Measurements from ENCODE around the gene UBB.

DNA sequence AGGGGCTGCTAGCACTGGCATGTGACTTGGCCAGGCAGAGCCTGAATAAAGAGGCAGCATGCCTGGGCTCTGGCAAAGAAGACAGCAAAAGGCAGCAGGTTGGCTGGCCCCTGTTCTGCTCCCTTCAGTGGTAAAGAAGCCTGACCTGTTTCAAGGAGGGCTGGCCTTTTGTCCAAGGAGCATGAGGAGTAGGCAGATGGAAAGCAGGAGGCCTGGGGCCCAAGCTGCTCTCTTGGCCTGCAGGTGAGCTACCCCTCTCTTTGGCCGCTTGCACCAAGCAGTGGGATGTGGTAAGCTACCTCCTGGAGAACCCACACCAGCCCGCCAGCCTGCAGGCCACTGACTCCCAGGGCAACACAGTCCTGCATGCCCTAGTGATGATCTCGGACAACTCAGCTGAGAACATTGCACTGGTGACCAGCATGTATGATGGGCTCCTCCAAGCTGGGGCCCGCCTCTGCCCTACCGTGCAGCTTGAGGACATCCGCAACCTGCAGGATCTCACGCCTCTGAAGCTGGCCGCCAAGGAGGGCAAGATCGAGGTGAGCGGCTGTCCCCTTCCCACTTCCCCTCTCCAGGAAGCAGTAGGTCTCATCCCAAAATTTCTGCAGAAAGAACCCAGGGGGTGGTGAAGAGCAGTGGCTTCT, 42.5 kb downstream of the UBB start:
- TF ChIP-seq, protein P1, sequence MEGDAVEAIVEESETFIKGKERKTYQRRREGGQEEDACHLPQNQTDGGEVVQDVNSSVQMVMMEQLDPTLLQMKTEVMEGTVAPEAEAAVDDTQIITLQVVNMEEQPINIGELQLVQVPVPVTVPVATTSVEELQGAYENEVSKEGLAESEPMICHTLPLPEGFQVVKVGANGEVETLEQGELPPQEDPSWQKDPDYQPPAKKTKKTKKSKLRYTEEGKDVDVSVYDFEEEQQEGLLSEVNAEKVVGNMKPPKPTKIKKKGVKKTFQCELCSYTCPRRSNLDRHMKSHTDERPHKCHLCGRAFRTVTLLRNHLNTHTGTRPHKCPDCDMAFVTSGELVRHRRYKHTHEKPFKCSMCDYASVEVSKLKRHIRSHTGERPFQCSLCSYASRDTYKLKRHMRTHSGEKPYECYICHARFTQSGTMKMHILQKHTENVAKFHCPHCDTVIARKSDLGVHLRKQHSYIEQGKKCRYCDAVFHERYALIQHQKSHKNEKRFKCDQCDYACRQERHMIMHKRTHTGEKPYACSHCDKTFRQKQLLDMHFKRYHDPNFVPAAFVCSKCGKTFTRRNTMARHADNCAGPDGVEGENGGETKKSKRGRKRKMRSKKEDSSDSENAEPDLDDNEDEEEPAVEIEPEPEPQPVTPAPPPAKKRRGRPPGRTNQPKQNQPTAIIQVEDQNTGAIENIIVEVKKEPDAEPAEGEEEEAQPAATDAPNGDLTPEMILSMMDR (IDR thresholded peaks at IDR 0.05; ENCODE audit: low read depth, low read length, missing input control), result no peak
- TF ChIP-seq, protein P2, sequence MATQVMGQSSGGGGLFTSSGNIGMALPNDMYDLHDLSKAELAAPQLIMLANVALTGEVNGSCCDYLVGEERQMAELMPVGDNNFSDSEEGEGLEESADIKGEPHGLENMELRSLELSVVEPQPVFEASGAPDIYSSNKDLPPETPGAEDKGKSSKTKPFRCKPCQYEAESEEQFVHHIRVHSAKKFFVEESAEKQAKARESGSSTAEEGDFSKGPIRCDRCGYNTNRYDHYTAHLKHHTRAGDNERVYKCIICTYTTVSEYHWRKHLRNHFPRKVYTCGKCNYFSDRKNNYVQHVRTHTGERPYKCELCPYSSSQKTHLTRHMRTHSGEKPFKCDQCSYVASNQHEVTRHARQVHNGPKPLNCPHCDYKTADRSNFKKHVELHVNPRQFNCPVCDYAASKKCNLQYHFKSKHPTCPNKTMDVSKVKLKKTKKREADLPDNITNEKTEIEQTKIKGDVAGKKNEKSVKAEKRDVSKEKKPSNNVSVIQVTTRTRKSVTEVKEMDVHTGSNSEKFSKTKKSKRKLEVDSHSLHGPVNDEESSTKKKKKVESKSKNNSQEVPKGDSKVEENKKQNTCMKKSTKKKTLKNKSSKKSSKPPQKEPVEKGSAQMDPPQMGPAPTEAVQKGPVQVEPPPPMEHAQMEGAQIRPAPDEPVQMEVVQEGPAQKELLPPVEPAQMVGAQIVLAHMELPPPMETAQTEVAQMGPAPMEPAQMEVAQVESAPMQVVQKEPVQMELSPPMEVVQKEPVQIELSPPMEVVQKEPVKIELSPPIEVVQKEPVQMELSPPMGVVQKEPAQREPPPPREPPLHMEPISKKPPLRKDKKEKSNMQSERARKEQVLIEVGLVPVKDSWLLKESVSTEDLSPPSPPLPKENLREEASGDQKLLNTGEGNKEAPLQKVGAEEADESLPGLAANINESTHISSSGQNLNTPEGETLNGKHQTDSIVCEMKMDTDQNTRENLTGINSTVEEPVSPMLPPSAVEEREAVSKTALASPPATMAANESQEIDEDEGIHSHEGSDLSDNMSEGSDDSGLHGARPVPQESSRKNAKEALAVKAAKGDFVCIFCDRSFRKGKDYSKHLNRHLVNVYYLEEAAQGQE (IDR thresholded peaks at IDR 0.05), result no peak
- TF ChIP-seq RAD21 (IDR thresholded peaks at IDR 0.05), result no peak
- TF ChIP-seq YY1 (IDR thresholded peaks at IDR 0.05), result no peak
- TF ChIP-seq EGR1 (IDR thresholded peaks at IDR 0.05; ENCODE audit: low read depth in 2 of 2), result no peak
- TF ChIP-seq JUND (IDR thresholded peaks at IDR 0.05), result no peak
- TF ChIP-seq, protein P3, sequence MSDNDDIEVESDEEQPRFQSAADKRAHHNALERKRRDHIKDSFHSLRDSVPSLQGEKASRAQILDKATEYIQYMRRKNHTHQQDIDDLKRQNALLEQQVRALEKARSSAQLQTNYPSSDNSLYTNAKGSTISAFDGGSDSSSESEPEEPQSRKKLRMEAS (IDR thresholded peaks at IDR 0.05), result no peak
- TF ChIP-seq FOXA1 (IDR thresholded peaks at IDR 0.05), result no peak
